ENCODE results near the gene TARS1.

DNA sequence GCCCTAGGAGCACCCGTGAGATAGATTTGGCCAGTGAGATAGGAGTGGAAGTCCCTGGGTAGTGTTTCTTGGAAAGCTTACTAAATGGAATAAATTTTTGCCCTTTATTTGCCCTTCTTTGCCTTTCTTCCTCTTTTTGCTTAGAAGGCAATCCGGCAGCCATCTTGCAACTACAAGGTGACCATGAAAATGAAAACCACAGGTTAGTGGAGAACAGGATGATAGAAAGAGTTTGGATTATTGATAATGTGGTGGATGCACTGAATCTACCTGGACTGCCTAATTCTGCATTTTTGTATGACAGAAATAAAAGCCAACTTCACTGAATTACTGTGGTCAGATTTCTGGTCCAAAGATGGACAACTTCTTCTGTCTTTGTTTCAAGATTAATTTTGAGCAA, 33.2 kb downstream of the TARS1 start:
- TF ChIP-seq, protein P1, sequence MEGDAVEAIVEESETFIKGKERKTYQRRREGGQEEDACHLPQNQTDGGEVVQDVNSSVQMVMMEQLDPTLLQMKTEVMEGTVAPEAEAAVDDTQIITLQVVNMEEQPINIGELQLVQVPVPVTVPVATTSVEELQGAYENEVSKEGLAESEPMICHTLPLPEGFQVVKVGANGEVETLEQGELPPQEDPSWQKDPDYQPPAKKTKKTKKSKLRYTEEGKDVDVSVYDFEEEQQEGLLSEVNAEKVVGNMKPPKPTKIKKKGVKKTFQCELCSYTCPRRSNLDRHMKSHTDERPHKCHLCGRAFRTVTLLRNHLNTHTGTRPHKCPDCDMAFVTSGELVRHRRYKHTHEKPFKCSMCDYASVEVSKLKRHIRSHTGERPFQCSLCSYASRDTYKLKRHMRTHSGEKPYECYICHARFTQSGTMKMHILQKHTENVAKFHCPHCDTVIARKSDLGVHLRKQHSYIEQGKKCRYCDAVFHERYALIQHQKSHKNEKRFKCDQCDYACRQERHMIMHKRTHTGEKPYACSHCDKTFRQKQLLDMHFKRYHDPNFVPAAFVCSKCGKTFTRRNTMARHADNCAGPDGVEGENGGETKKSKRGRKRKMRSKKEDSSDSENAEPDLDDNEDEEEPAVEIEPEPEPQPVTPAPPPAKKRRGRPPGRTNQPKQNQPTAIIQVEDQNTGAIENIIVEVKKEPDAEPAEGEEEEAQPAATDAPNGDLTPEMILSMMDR (IDR thresholded peaks at IDR 0.05) = no peak
- TF ChIP-seq POLR2AphosphoS5 (IDR thresholded peaks at IDR 0.05) (no peak), POLR2A (IDR thresholded peaks at IDR 0.05) (no peak), EP300 (IDR thresholded peaks at IDR 0.05) (no peak)

Data from stomach (tissue), 4 donors.